OCI-LY1 (cell line): Measurements from ENCODE around the gene CACHD1.

Experiments
- CTCF ChIP-seq: fragments of 200-600 bp; sonication (generic), shearing (Covaris generic); IDR thresholded peaks from 2 replicates; pipeline ENCODE4 v1.5.1; 2017; ENCODE audit warnings: mild to moderate bottlenecking, antibody characterized with exemption, low read length, moderate library complexity, mixed read lengths
- EZH2 ChIP-seq: fragments of 200-600 bp; sonication (generic), shearing (Covaris generic); IDR thresholded peaks from 2 replicates; pipeline ENCODE4 v1.8.0; 2017; ENCODE audit warnings: borderline replicate concordance, mixed run types, mild to moderate bottlenecking, antibody characterized with exemption, low read length, moderate library complexity, mixed read lengths

GRCh38 chr1:64535938-64536835 is 66.3 kb downstream of the CACHD1 start:
- no peak for TF ChIP-seq EZH2
- no peak for TF ChIP-seq CTCF
